Stimulated activated CD8-positive, alpha-beta memory T cell treated with anti-CD3 and anti-CD28 coated beads, Interleukin-12 subunit alpha, Interleukin-12 subunit beta, amount 100 ng/mL, for 4 hours (primary cell): ENCODE results near the gene PDE6D.
A peak's percentile ranks its signal among the peaks of the same experiment; 100 is the strongest.

ENCODE experiments used
- DNase-seq: peaks from one replicate; pipeline ENCODE4 v3.0.0-alpha.2; 2020; ENCODE audit warnings: low read depth

PDE6D gene

DNA sequence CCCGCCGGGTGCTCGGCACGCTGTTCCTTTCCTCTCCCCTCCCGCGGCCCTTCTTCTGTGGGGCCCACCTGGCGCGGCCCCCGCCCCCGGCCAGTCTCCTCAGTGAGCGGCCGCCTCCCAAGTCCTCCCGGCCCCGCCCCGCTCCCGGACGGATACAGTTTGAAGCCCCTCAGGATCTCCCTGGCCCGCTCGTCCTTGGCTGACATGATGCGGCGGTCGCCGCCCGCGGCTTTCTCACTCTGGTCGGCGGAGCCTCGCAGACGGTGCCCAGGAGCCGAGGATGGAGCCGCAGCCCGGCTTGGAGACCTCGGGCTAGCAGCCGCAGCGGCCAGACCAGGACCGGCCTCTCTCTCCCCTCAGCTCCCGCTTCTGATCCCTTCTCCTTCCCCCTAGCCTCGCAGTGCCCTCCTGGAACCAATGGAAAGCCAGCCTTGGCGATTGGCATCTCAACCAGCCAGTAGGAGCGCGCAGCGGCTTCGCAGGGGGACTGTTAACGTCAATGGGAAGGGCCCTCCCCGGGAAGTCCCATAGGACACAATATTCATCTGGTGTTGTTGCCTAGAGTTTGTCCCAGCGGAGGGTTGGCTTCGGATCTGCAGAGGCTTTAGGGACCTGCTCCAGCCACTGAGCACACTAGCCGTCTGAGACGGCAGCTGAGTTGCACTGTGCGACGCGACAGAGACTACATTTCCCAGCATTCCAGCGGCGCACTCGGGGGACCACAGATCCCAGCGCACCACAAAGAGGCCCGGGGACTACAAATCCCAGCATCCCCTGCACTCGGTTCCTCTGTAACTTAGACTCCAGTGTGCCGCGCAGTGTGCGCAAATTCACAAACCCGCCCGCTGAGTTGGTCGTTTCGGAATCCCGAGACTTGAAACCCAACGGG is at the start of gene PDE6D:
TSS of gene PDE6D (minus strand) at position 374 of the 889 bp plus-strand sequence. CDS start at position 206, 168 bp downstream.
- DNase-seq = peak; percentile 90

GRCh38 chr2:231821908-231822307 is 40.8 kb upstream of the PDE6D start:
- DNase-seq = no peak

DNA sequence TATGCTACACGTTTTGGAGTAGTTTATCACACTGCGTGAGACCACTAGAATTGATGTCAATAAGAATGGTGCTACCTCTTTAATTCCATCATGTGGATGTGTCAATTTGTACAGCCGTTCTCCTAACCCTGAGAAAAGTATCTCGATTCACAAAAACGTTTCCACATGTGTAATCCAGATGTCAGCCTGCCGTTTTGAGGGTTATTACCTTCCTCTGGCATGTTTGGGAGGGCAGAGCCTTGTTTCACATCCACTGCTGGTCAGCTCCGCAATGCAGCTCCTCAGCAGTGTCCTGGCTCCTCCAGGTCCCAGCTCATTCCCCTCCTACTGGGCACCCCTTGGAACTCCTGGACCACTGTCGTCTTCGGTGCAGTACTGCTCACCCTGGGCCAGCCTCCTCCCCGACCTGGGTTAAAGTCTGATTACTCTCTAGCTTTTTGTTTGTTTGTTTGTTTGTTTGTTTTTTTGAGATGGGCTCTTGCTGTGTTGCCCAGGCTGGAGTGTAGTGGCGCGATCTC is 39.8 kb upstream of the PDE6D start:
- DNase-seq = no peak

DNA sequence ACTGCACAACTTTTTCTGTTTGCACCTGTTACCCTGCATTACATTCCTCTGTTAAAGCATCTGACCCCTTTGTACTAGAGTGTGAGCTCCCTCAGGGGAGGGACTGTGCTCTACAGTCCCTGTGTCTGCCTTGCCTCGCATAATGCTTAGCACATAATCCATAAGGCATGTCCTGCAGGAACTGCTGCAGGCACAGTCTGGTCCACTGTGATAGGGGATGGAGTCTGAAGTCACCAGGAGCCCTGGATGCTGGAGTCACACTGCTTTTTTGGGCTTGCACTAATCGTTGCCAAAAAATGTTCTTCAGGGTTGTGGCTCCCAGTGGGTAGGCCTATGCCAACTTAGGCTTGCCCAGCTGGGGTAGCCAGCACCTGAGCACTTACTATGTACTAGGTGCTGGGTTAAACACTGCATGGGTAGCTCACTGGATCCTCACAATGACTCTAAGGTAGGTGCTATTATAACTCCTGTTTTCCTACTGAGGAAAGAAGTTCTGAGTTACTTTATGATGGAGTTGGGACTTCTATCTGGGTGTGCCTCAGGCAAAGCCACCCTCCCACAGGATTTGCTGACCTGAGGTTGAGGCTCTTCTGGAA is 38.5 kb upstream of the PDE6D start:
- no peak for DNase-seq

DNA sequence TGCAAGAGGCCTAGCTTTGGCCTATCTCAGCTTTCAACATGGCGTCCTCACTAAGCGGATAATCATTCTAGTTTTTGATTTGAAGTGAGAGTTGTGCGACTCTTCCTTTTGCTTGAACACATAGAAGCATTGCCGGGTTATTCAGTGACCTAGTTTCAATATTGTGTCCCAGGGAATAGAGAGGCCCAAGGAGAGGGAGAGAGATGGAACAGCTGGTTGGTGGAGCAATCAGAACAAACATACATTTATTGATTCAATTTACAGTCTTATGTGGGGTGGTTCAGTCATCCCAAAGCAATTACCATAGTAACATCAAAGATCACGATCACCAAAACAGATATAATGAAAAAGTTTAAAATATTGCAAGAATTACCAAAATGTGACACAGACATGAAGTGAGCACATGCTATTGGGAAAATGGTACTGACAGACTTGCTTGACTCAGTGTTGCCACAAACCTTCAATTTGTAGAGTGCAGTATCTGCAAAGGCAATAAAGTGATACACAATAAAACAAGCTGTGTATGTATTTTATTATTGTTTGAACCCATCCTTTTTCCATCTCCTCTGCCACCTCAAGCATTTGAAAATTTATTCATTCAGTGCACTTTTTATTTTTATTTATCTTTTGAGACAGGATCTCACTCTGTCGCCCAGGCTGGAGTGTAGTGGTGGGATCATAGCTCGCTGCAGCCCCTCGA is 35.4 kb upstream of the PDE6D start:
- no peak for DNase-seq

DNA sequence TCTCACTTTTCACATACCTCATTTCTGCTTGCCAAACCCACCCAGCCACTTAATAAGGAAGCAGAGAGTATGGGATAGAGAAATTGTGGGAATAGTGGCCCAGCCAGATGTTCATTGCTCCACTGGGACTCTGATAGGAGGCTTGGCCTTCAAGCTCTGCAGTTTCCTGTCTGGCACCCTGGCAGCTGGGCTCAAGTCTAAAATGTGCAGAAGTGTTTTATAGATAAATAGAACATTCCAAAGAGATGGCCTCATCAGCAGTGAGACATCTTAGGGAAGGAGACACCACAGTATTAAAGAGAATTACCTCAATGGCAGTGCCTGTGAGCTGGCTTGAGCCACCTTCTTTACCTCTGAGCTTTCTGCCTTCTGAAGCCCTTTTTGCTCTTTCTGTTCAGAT is 29.8 kb upstream of the PDE6D start:
- no peak for DNase-seq

- DNase-seq = no peak
Observed at GRCh38 chr2:231807020-231807419, 25.9 kb upstream of the PDE6D start.

DNA sequence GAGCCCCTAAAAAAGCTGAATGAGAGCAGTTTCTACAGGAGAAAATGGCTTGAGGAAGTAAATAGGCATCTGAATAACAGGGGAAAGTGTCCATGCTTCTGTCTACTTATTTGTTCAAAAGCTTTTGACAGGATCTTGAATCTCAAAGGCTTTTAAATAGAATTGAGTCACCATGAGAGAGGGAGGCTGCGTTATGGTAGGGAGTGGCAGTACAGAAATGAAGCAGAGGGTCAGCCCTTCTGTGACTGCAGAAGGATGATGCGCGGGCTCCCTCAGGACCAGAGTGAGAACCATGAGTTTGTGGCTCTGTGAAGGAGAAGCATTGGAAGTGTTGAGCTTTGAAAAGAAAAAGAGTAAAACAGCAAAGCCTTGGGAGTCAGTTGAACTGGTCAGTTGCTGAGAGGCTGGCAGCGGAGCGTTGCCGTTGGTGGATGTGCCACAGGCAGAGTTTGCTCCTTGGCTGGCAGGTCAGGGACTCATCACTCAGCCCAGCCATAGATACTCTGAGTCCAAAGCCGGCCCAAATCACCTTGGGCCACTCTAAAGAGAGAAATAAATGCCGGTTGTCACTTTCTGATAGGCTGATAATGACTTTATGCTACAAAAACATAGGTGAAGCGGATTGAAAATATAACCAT is 22.5 kb upstream of the PDE6D start:
- no peak for DNase-seq

- no peak for DNase-seq
Observed at GRCh38 chr2:231800493-231801091, 19.5 kb upstream of the PDE6D start.

DNA sequence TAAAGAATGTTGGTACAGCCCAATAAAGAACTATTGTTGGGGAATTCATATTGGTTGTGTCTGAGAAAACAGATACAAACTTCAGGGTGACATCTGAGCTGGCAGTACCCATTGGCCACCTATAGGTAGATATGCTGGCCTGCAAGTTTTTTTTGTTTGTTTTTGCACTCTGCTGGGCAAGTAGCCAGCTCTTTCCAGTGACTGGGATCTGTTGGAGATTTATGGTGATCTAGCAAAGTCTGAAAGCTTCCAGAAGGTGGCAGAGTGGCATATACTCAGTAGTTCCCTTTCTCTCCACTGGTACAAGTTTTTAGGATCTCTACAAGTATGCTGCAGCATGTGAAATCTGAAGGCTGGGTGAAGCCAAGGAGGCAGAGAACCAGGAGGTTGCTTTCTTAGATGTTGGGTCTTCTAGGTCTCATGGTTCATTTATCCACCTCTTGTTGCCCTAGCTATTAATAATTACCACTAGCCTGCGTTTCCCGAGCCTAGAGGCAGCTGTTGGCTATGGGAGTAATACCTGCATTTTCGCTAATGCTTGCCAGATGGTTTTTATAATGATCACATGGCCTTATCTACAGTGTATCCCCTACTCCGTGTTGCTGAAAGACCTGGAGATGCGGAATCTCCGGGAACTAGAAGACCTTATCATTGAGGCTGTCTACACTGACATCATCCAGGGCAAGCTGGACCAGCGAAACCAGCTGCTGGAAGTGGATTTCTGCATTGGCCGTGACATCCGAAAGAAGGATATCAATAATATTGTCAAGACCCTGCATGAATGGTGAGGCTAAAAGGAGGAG is 14.6 kb upstream of the PDE6D start:
- no peak for DNase-seq

- DNase-seq = no peak
Observed at GRCh38 chr2:231794383-231794782, 13.3 kb upstream of the PDE6D start.

DNA sequence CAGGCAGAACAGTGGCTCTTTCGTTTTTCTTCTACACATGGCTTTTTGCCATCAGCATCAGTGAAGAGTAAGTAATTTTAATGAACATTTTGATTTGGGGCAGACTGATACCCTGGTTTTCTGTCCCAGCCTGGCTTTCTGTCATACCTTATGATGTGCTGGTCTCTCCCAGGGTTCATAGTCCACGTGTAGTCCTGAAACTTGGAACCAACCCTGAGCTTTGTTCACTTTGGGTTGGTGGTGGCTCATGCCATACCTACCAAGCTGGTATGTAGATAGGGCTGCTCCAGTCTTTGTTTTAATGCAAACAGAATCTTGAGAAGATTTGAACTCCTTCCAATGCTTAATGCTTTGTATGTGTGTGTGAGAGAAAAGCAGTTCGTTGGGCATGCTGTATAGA is 10.0 kb upstream of the PDE6D start:
- DNase-seq = no peak

GRCh38 chr2:231786917-231787292 is 5.8 kb upstream of the PDE6D start:
- DNase-seq = no peak

DNA sequence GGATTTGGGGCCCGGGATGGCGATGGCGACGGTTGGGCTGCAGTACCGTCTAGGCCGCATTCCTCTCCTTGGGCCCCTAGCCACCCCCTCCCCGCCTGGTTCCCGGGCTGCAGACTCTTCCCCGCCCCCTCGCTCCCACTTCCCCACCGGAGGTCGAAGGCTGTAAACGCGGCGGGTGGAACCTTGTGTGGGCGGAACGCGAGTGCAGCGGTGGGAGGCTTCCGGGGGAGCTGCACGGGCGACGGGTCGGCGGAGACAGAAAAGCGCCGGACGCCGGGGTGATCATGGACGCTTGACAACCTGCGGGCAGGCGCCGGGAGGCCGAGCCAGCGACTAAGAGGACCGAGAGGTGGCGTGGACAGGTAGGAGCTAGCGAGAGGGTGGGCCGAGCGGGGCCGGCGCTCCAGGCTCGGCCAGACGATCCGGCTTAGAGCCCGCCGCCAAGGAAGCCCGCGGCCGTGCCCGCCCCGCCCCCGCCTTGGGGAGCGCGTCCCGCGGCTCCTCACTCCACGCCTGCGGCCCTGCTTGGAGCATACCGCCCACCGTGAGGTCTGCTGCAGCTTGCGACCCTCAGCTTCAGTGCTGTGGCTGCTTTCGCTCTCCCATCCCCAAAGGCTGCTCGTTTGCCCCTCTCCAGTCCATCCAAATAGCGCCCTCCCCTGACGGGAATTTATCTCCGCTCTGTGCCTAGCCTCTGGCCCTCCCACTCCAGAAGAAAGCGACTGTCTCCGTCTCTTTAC is 5.3 kb upstream of the PDE6D start, which contains the start of gene COPS7B:
TSS of gene COPS7B (plus strand) at position 269 of the 740 bp plus-strand sequence. CDS start 2,126 bp downstream, outside the sequence.
- peak; percentile 72 for DNase-seq

DNA sequence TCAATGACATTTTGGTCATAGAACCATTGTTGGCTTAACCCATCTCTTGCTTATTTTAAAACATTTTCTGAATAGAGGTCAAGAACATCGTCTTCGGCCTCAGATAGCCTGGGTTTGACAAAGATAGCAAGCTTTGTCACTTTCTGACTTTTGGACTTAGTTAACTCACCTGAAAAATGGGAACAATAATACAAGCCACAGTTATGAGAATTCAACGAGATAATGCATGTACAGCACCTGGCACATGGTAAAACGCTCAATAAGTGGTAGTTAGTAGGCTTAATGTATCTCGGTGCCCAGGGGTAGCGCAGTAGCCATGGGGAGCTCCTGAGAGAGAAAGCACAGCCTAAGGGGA is 4.7 kb upstream of the PDE6D start:
- DNase-seq = no peak

DNA sequence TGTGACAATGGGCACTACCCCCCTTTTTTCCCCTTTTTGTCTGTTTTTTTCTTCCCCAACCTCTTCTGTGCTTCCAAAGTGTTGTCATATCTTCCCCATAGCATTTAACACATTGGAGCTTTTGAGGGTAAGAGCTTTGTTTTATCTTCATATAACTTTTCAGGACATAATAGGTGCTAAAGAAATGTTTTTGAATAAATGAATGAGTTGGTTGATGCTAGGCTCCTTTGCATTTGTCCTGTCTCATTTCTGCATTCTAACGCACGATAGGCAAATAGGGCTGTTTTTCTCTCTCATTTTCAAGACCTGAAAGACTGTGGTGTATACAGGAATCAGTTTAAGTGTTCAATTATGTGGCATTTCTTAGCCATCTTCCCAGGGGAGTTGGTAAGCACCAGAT is 4.3 kb upstream of the PDE6D start:
- DNase-seq = no peak

DNA sequence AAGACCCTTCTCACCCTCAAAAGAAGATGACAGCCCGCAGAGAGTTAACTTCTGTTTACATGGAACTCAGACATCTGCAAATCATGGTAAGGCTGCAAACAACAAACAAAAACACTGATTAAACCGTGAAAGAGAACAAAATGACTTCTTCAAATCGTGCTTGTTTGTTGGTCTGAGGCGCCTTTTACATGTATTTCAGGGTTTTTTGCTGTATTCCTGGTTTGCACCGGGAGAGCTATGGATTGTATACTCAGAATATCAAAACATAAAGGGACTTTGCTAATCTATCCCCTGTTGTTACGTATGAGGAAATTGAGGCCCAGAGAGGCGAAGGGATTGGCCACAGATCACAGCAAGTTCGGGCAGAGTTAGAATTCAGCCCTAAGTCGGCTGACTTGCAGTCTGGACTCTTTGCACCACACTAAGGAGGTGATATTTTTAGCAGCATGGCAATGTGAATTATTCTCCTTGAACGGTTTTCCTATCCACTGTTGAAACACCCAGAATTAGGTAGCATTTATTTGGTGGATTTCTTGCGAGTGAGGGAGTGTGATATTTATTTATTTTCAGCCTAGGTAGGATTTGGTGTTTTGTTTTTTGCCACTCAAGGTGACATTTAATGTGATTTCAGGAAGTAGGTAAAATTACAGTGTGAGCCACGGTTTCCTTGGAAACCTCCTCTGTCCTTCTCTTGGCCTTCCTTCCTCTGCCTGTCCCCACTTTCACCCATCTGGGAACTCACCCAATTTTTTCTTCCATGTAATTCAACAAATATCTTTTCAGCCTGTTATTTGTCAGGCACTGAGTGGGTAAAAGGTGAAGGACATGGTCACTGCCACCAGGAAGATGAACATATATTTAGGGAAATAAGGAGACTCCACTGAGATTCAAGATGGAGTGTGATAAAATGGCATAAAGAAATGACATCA is 980 bp upstream of the PDE6D start:
- no peak for DNase-seq

- no peak for DNase-seq
Observed at GRCh38 chr2:231780123-231780908, 766 bp downstream of the PDE6D start.
